OCI-LY1 (cell line): ENCODE results near the gene NKAIN2.

Experiments used
- CTCF ChIP-seq: fragments of 200-600 bp; sonication (generic), shearing (Covaris generic); IDR thresholded peaks from 2 replicates; pipeline ENCODE4 v1.5.1; 2017; ENCODE audit warnings: mild to moderate bottlenecking, antibody characterized with exemption, low read length, moderate library complexity, mixed read lengths
- EZH2 ChIP-seq: fragments of 200-600 bp; sonication (generic), shearing (Covaris generic); IDR thresholded peaks from 2 replicates; pipeline ENCODE4 v1.8.0; 2017; ENCODE audit warnings: borderline replicate concordance, mixed run types, mild to moderate bottlenecking, antibody characterized with exemption, low read length, moderate library complexity, mixed read lengths

GRCh38 chr6:124057461-124057860 is 253.8 kb downstream of the NKAIN2 start:
- TF ChIP-seq CTCF = no peak
- TF ChIP-seq EZH2 = no peak
